GM18867 (cell line): Measurements from ENCODE around the gene RHD.
A peak's percentile ranks its signal among the peaks of the same experiment; 100 is the strongest.
"Not testable (repeated sequence)": the region's sequence is repeated elsewhere in the genome, so short reads cannot be mapped to it uniquely, and the experiment has no call there.

Experiments
- ATAC-seq: cut with Tn5 transposase; IDR thresholded peaks from one replicate; pipeline ENCODE4 v1.9.1; 2021; ENCODE audit warnings: mild to moderate bottlenecking, moderate library complexity; ENCODE audit not compliant: unreplicated experiment

RHD gene

GRCh38 chr1:25302330-25302729 lies 30.0 kb downstream of the RHD start:
- not testable (repeated sequence) for ATAC-seq

- ATAC-seq: not testable (repeated sequence)
Observed at GRCh38 chr1:25304936-25305335, 32.6 kb downstream of the RHD start.

- not testable (repeated sequence) for ATAC-seq
Observed at GRCh38 chr1:25308168-25308567, 35.9 kb downstream of the RHD start.

GRCh38 chr1:25309085-25309484 lies 36.8 kb downstream of the RHD start:
- ATAC-seq: not testable (repeated sequence)

GRCh38 chr1:25309486-25309885 lies 37.2 kb downstream of the RHD start:
- ATAC-seq: not testable (repeated sequence)

- not testable (repeated sequence) for ATAC-seq
Observed at GRCh38 chr1:25312806-25313470, 40.6 kb downstream of the RHD start.

- not testable (repeated sequence) for ATAC-seq
Observed at GRCh38 chr1:25320314-25320938, 48.1 kb downstream of the RHD start.

- not testable (repeated sequence) for ATAC-seq
Observed at GRCh38 chr1:25322127-25322526, 49.8 kb downstream of the RHD start.

- not testable (repeated sequence) for ATAC-seq
Observed at GRCh38 chr1:25324407-25324806, 52.1 kb downstream of the RHD start.

GRCh38 chr1:25327864-25328790 lies 55.8 kb downstream of the RHD start:
- ATAC-seq: not testable (repeated sequence)

GRCh38 chr1:25328791-25329185 lies 56.5 kb downstream of the RHD start:
- not testable (repeated sequence) for ATAC-seq

- ATAC-seq: not testable (repeated sequence)
Observed at GRCh38 chr1:25329336-25329735, 57.0 kb downstream of the RHD start.

GRCh38 chr1:25329950-25330349 lies 57.6 kb downstream of the RHD start:
- not testable (repeated sequence) for ATAC-seq

- ATAC-seq: not testable (repeated sequence)
Observed at GRCh38 chr1:25336922-25337354, 64.6 kb downstream of the RHD start.

GRCh38 chr1:25337483-25338187 lies 65.3 kb downstream of the RHD start:
- peak; percentile 32 for ATAC-seq

GRCh38 chr1:25338188-25338981 lies 66.1 kb downstream of the RHD start, which contains the start of gene TMEM50A:
TMEM50A (plus strand) TSS chr1:25338334; CDS start chr1:25340487, 2,153 bp downstream.
- peak; percentile 76 for ATAC-seq

GRCh38 chr1:25338986-25339385 lies 66.7 kb downstream of the RHD start:
- no peak for ATAC-seq

GRCh38 chr1:25341746-25342145 lies 69.4 kb downstream of the RHD start:
- ATAC-seq: no peak

GRCh38 chr1:25342846-25343245 lies 70.5 kb downstream of the RHD start:
- no peak for ATAC-seq

- ATAC-seq: no peak
Observed at GRCh38 chr1:25343872-25344271, 71.6 kb downstream of the RHD start.
